Measurements from ENCODE around the gene AFF4. TPM values are rescaled to one million over a fixed set of nuclear protein-coding genes. Genes with fewer than 3 reads are reported as not detected.

AFF4 gene
- total RNA-seq, 2 donors from 2014 or later, result 107 to 108 TPM

GRCh38 chr5:132883261-132883834 is 80.1 kb downstream of the AFF4 start:
- H3K9ac ChIP-seq (ENCODE audit: extremely low read depth, low read length, poor library complexity, severe bottlenecking), result no peak overlapping the region
- H3K9me3 ChIP-seq (ENCODE audit: control insufficient read depth, low read length), result no peaks in the 10 kb centered on the region
- no peak overlapping the region for H3K4me3 Mint-ChIP-seq
- no peak overlapping the region for H3K4me3 ChIP-seq (ENCODE audit: low read length)
- H3K9me3 Mint-ChIP-seq, result no peaks in the 10 kb centered on the region
- H3K36me3 Mint-ChIP-seq (ENCODE audit: low read depth), result peaks cover 75% of the 10 kb centered on the region
- 83% methylated on average over 2 of the region's 2 CpGs for WGBS, 2 experiments (ENCODE audit: insufficient coverage in 1 of 2, insufficient read length in 1 of 2)
- H3K4me1 Mint-ChIP-seq, result no peaks in the 10 kb centered on the region
- no peak overlapping the region for H3K27ac Mint-ChIP-seq
- H3K27ac ChIP-seq (ENCODE audit: low read depth, low read length), result no peak overlapping the region
- H3K27me3 ChIP-seq (ENCODE audit: control insufficient read depth, insufficient read depth, low read length, poor library complexity, severe bottlenecking), result no peaks in the 10 kb centered on the region
- peak; percentile 77 for TF ChIP-seq CTCF (conservative IDR thresholded peaks at IDR 0.05)
- H3K27me3 Mint-ChIP-seq (ENCODE audit: insufficient read depth), result no peaks in the 10 kb centered on the region
- H3K4me1 ChIP-seq (ENCODE audit: control insufficient read depth, insufficient read depth, low read length), result peaks cover 7% of the 10 kb centered on the region
- peaks cover 98% of the 10 kb centered on the region for H3K36me3 ChIP-seq (ENCODE audit: control insufficient read depth, insufficient read depth, low read length)
- DNase-seq, result peak; percentile 66

- Mint-ChIP-seq H3K27ac (no peak overlapping the region), H3K4me3 (no peak overlapping the region)
Observed at GRCh38 chr5:132877938-132878337, 85.5 kb downstream of the AFF4 start.

GRCh38 chr5:132877466-132877865 is 86.0 kb downstream of the AFF4 start:
- Mint-ChIP-seq H3K36me3 (ENCODE audit: low read depth) (peaks cover 51% of the 10 kb centered on the region), H3K27ac (no peak overlapping the region), H3K4me3 (no peak overlapping the region), H3K9me3 (no peaks in the 10 kb centered on the region), H3K4me1 (no peaks in the 10 kb centered on the region), H3K27me3 (ENCODE audit: insufficient read depth) (no peaks in the 10 kb centered on the region)
- no peak for TF ChIP-seq CTCF (conservative IDR thresholded peaks at IDR 0.05)
- DNase-seq, result no peak
- Histone ChIP-seq H3K27ac (ENCODE audit: low read depth, low read length) (no peak overlapping the region), H3K36me3 (ENCODE audit: control insufficient read depth, insufficient read depth, low read length) (peaks cover 96% of the 10 kb centered on the region), H3K27me3 (ENCODE audit: control insufficient read depth, insufficient read depth, low read length, poor library complexity, severe bottlenecking) (no peaks in the 10 kb centered on the region), H3K4me1 (ENCODE audit: control insufficient read depth, insufficient read depth, low read length) (peaks cover under 1% of the 10 kb centered on the region), H3K9ac (ENCODE audit: extremely low read depth, low read length, poor library complexity, severe bottlenecking) (no peak overlapping the region), H3K9me3 (ENCODE audit: control insufficient read depth, low read length) (no peaks in the 10 kb centered on the region), H3K4me3 (ENCODE audit: low read length) (no peak overlapping the region)
- 95 to 97% methylated on average over 2 of the region's 2 CpGs for WGBS, 2 experiments (ENCODE audit: insufficient coverage in 1 of 2, insufficient read length in 1 of 2)

More at GRCh38 chr5:132877938-132878337, 85.5 kb downstream of the AFF4 start:
- Histone ChIP-seq H3K27me3 (ENCODE audit: control insufficient read depth, insufficient read depth, low read length, poor library complexity, severe bottlenecking) (no peaks in the 10 kb centered on the region), H3K9me3 (ENCODE audit: control insufficient read depth, low read length) (no peaks in the 10 kb centered on the region), H3K4me1 (ENCODE audit: control insufficient read depth, insufficient read depth, low read length) (no peaks in the 10 kb centered on the region), H3K4me3 (ENCODE audit: low read length) (no peak overlapping the region), H3K36me3 (ENCODE audit: control insufficient read depth, insufficient read depth, low read length) (peaks cover 96% of the 10 kb centered on the region), H3K27ac (ENCODE audit: low read depth, low read length) (no peak overlapping the region), H3K9ac (ENCODE audit: extremely low read depth, low read length, poor library complexity, severe bottlenecking) (no peak overlapping the region)
- H3K4me1 Mint-ChIP-seq, result no peaks in the 10 kb centered on the region
- no peak for TF ChIP-seq CTCF (conservative IDR thresholded peaks at IDR 0.05)
- no peaks in the 10 kb centered on the region for H3K9me3 Mint-ChIP-seq
- H3K36me3 Mint-ChIP-seq (ENCODE audit: low read depth), result peaks cover 54% of the 10 kb centered on the region
- DNase-seq, result no peak
- WGBS, 2 experiments (ENCODE audit: insufficient coverage in 1 of 2, insufficient read length in 1 of 2), result 94 to 95% methylated on average over 3 of the region's 3 CpGs
- no peaks in the 10 kb centered on the region for H3K27me3 Mint-ChIP-seq (ENCODE audit: insufficient read depth)
